ENCODE results near the gene ABHD5. TPM values are rescaled to one million over a fixed set of nuclear protein-coding genes. Genes with fewer than 3 reads are reported as not detected.

ABHD5 gene
- total RNA-seq, 4 donors from 2014 or later, result 2.8 to 21.3 (median 12.2) TPM

GRCh38 chr3:43696441-43696840 lies 5.7 kb downstream of the ABHD5 start:
- DNase-seq, result no peak
- TF ChIP-seq CTCF (IDR thresholded peaks at IDR 0.05) (no peak), POLR2A (IDR thresholded peaks at IDR 0.05) (no peak)
- Histone ChIP-seq H3K4me3 (no peak overlapping the region), H3K27ac (no peak overlapping the region), H3K9me3 (no peaks in the 10 kb centered on the region), H3K4me1 (peaks cover 0 to 5% of the 10 kb centered on the region in 2 donors), H3K36me3 (no peaks in the 10 kb centered on the region), H3K27me3 (no peaks in the 10 kb centered on the region)
- intact Hi-C loops (cut with DNase I; ENCODE audit: low total_unique reads), result no loop called here

GRCh38 chr3:43696881-43697280 lies 6.1 kb downstream of the ABHD5 start:
- intact Hi-C loops (cut with DNase I; ENCODE audit: low total_unique reads), result no loop called here
- TF ChIP-seq CTCF (IDR thresholded peaks at IDR 0.05) (no peak), POLR2A (IDR thresholded peaks at IDR 0.05) (no peak)

GRCh38 chr3:43699864-43700263 lies 9.1 kb downstream of the ABHD5 start:
- no peak for DNase-seq
- no peak overlapping the region for H3K4me3 ChIP-seq
- intact Hi-C loops (cut with DNase I; ENCODE audit: low total_unique reads), result no loop called here
- no peaks in the 10 kb centered on the region for H3K27me3 ChIP-seq
- no peaks in the 10 kb centered on the region for H3K4me1 ChIP-seq
- H3K27ac ChIP-seq, result no peak overlapping the region
- no peaks in the 10 kb centered on the region for H3K9me3 ChIP-seq
- TF ChIP-seq POLR2A (IDR thresholded peaks at IDR 0.05) (no peak), CTCF (IDR thresholded peaks at IDR 0.05) (no peak)
- no peaks in the 10 kb centered on the region for H3K36me3 ChIP-seq

More at GRCh38 chr3:43696881-43697280, 6.1 kb downstream of the ABHD5 start:
- DNase-seq, result no peak
- Histone ChIP-seq H3K36me3 (no peaks in the 10 kb centered on the region), H3K4me1 (peaks cover 0 to 5% of the 10 kb centered on the region in 2 donors), H3K4me3 (no peak overlapping the region), H3K27me3 (no peaks in the 10 kb centered on the region), H3K9me3 (no peaks in the 10 kb centered on the region), H3K27ac (no peak overlapping the region)

GRCh38 chr3:43704697-43705096 lies 14.0 kb downstream of the ABHD5 start:
- Histone ChIP-seq H3K4me1 (no peaks in the 10 kb centered on the region), H3K36me3 (no peaks in the 10 kb centered on the region), H3K9me3 (no peaks in the 10 kb centered on the region), H3K27me3 (no peaks in the 10 kb centered on the region), H3K27ac (no peak overlapping the region), H3K4me3 (no peak overlapping the region)
- no peak for DNase-seq
- intact Hi-C loops (cut with DNase I; ENCODE audit: low total_unique reads), result no loop called here
- no peak for TF ChIP-seq CTCF (IDR thresholded peaks at IDR 0.05)
- no peak for TF ChIP-seq POLR2A (IDR thresholded peaks at IDR 0.05)

GRCh38 chr3:43706342-43706741 lies 15.6 kb downstream of the ABHD5 start:
- Histone ChIP-seq H3K27me3 (no peaks in the 10 kb centered on the region), H3K36me3 (no peaks in the 10 kb centered on the region), H3K4me3 (no peak overlapping the region), H3K4me1 (no peaks in the 10 kb centered on the region), H3K9me3 (no peaks in the 10 kb centered on the region), H3K27ac (no peak overlapping the region)
- intact Hi-C loops (cut with DNase I; ENCODE audit: low total_unique reads), result no loop called here
- no peak for DNase-seq
- no peak for TF ChIP-seq POLR2A (IDR thresholded peaks at IDR 0.05)
- no peak for TF ChIP-seq CTCF (IDR thresholded peaks at IDR 0.05)

Data from uterus (tissue), 4 donors.